H9 (cell line): ENCODE results near the gene PLA2G4D. TPM values are rescaled to one million over a fixed set of nuclear protein-coding genes. Genes with fewer than 3 reads are reported as not detected.

ENCODE experiments used
- DNase-seq: peaks from one replicate; pipeline ENCODE4 v3.0.0-alpha.2; 2017
- H2AFZ ChIP-seq: one replicate; pipeline ENCODE4 v1.6.1; 2013; ENCODE audit warnings: mild to moderate bottlenecking, low read length, control low read depth, moderate library complexity
- H2AK5ac ChIP-seq: 2 replicates; pipeline ENCODE4 v1.6.1; 2013; ENCODE audit warnings: low read length, control low read depth, mixed read lengths; ENCODE audit not compliant: insufficient read length
- H2BK120ac ChIP-seq: one replicate; pipeline ENCODE4 v1.6.1; 2013; ENCODE audit warnings: low read depth, mild to moderate bottlenecking, low read length, control low read depth, inconsistent platforms; ENCODE audit not compliant: poor library complexity, severe bottlenecking
- H2BK12ac ChIP-seq: 2 replicates; pipeline ENCODE4 v1.6.1; 2013; ENCODE audit warnings: low read length, control low read depth, mixed read lengths, low read depth; ENCODE audit not compliant: insufficient read length
- H2BK15ac ChIP-seq: 2 replicates; pipeline ENCODE4 v1.6.1; 2013; ENCODE audit warnings: low read depth, low read length, control low read depth
- H2BK20ac ChIP-seq: one replicate; pipeline ENCODE4 v1.6.1; 2013; ENCODE audit warnings: low read depth, mild to moderate bottlenecking, low read length, control low read depth, inconsistent platforms; ENCODE audit not compliant: poor library complexity, severe bottlenecking
- H2BK5ac ChIP-seq: 2 replicates; pipeline ENCODE4 v1.6.1; 2013; ENCODE audit warnings: low read length, control low read depth, mixed read lengths; ENCODE audit not compliant: insufficient read length
- H3K14ac ChIP-seq: 2 replicates; pipeline ENCODE4 v1.6.1; 2013; ENCODE audit warnings: low read length, control low read depth; ENCODE audit not compliant: insufficient read depth
- H3K18ac ChIP-seq: 2 replicates; pipeline ENCODE4 v1.6.1; 2013; ENCODE audit warnings: low read depth, mild to moderate bottlenecking, mixed read lengths, low read length, control low read depth; ENCODE audit not compliant: insufficient read length
- H3K23ac ChIP-seq: 2 replicates; pipeline ENCODE4 v1.6.1; 2013; ENCODE audit warnings: low read length, control low read depth, mixed read lengths, low read depth; ENCODE audit not compliant: insufficient read length
- H3K23me2 ChIP-seq: 2 replicates; pipeline ENCODE4 v1.6.1; 2013; ENCODE audit warnings: low read depth, mild to moderate bottlenecking, mixed read lengths, low read length, control low read depth; ENCODE audit not compliant: insufficient read length, poor library complexity, severe bottlenecking
- H3K27ac ChIP-seq: 2 replicates; pipeline ENCODE4 v1.5.1; 2013; ENCODE audit warnings: low read length, control low read depth, mixed read lengths, low read depth; ENCODE audit not compliant: insufficient read length
- H3K27me3 ChIP-seq: 2 replicates; pipeline ENCODE4 v1.6.1; 2013; ENCODE audit warnings: low read length, control low read depth, inconsistent platforms; ENCODE audit not compliant: insufficient read depth
- H3K4ac ChIP-seq: 2 replicates; pipeline ENCODE4 v1.6.1; 2013; ENCODE audit warnings: low read depth, mild to moderate bottlenecking, control low read depth, inconsistent platforms, low read length, moderate library complexity
- H3K4me1 ChIP-seq: 2 replicates; pipeline ENCODE4 v1.6.1; 2013; ENCODE audit warnings: low read length, control low read depth, inconsistent platforms; ENCODE audit not compliant: insufficient read depth
- H3K4me2 ChIP-seq: 2 replicates; pipeline ENCODE4 v1.6.1; 2013; ENCODE audit warnings: low read length, control low read depth, mixed read lengths; ENCODE audit not compliant: insufficient read length, insufficient read depth
- H3K56ac ChIP-seq: 2 replicates; pipeline ENCODE4 v1.6.1; 2013; ENCODE audit warnings: low read depth, mild to moderate bottlenecking, mixed read lengths, low read length, control low read depth; ENCODE audit not compliant: insufficient read length
- H3K79me1 ChIP-seq: 2 replicates; pipeline ENCODE4 v1.6.1; 2013; ENCODE audit warnings: low read depth, mild to moderate bottlenecking, moderate library complexity, low read length, control low read depth, inconsistent platforms; ENCODE audit not compliant: insufficient read depth, poor library complexity, severe bottlenecking
- H3K79me2 ChIP-seq: 2 replicates; pipeline ENCODE4 v1.6.1; 2013; ENCODE audit warnings: low read length, control low read depth, inconsistent platforms; ENCODE audit not compliant: insufficient read depth
- H3K9ac ChIP-seq: 2 replicates; pipeline ENCODE4 v1.6.1; 2013; ENCODE audit warnings: low read length, control low read depth, mixed read lengths; ENCODE audit not compliant: insufficient read length; ENCODE audit errors: extremely low read depth
- H3K9me3 ChIP-seq: one replicate; pipeline ENCODE4 v1.6.1; 2013; ENCODE audit warnings: low read depth, low read length, inconsistent platforms; ENCODE audit not compliant: control insufficient read depth
- H3T11ph ChIP-seq: one replicate; pipeline ENCODE4 v1.6.1; 2013; ENCODE audit warnings: mild to moderate bottlenecking, low read length, control low read depth, inconsistent platforms
- H4K20me1 ChIP-seq: one replicate; pipeline ENCODE4 v1.6.1; 2013; ENCODE audit not compliant: control insufficient read depth, insufficient read length, insufficient read depth
- H4K5ac ChIP-seq: 2 replicates; pipeline ENCODE4 v1.6.1; 2013; ENCODE audit warnings: low read depth, mild to moderate bottlenecking, mixed read lengths, low read length, control low read depth; ENCODE audit not compliant: insufficient read length
- H4K8ac ChIP-seq: replicated peaks from 2 replicates; pipeline ENCODE4 v1.6.1; 2013; ENCODE audit warnings: low read length, control low read depth, mixed read lengths, low read depth; ENCODE audit not compliant: insufficient read length
- H4K91ac ChIP-seq: 2 replicates; pipeline ENCODE4 v1.6.1; 2013; ENCODE audit warnings: low read depth, mild to moderate bottlenecking, moderate library complexity, mixed read lengths, low read length, control low read depth; ENCODE audit not compliant: insufficient read length
- H3K27ac Mint-ChIP-seq, 3 experiments: 2 replicates in 2 of 3; 3 replicates in 1 of 3; pipeline ENCODE4 v1.8.0; 2020 to 2021; ENCODE audit warnings: mixed read lengths in 3 of 3, mild to moderate bottlenecking in 1 of 3, moderate library complexity in 1 of 3
- H3K27me3 Mint-ChIP-seq: 2 replicates; pipeline ENCODE4 v1.8.0; 2021; ENCODE audit warnings: low read depth, mild to moderate bottlenecking, moderate library complexity, mixed read lengths
- H3K36me3 Mint-ChIP-seq, 3 experiments: 2 replicates in 2 of 3; 3 replicates in 1 of 3; pipeline ENCODE4 v1.8.0; 2020 to 2021; ENCODE audit warnings: low read depth in 3 of 3, mixed read lengths in 3 of 3; ENCODE audit not compliant: insufficient read depth in 1 of 3
- H3K4me1 Mint-ChIP-seq, 2 experiments: 2 replicates each; pipeline ENCODE4 v1.8.0; 2020; ENCODE audit warnings: mixed read lengths in 2 of 2
- H3K4me3 Mint-ChIP-seq, 2 experiments: 2 replicates in 1 of 2; 3 replicates in 1 of 2; pipeline ENCODE4 v1.8.0; 2020 to 2021; ENCODE audit warnings: mild to moderate bottlenecking in 2 of 2, mixed read lengths in 2 of 2, moderate library complexity in 1 of 2
- H3K9me3 Mint-ChIP-seq, 2 experiments: 2 replicates in 1 of 2; 3 replicates in 1 of 2; pipeline ENCODE4 v1.8.0; 2020; ENCODE audit warnings: mild to moderate bottlenecking in 2 of 2, mixed read lengths in 2 of 2, moderate library complexity in 1 of 2
- CTCF ChIP-seq: fragments of 200-600 bp; sonication (generic); conservative IDR thresholded peaks from 3 replicates; pipeline ENCODE4 v1.8.0; 2021; ENCODE audit warnings: antibody characterized with exemption, mild to moderate bottlenecking
- WGBS: extraction: QIAGEN DNeasy Blood & Tissue Kit; methylation state at CpG from one replicate; pipeline ENCODE4 v1.1.7; 2013; ENCODE audit warnings: missing lambda C conversion rate, low lambda C conversion rate, mixed read lengths; ENCODE audit not compliant: insufficient read length; ENCODE audit errors: extremely low coverage; 5-methylcytosine and 5-hydroxymethylcytosine counted together
- total RNA-seq: library from RNA; stranded (reverse); gene quantifications from 2 replicates; pipeline ENCODE4 v1.2.1, GENCODE V29; 2021

PLA2G4D gene
- total RNA-seq, 1 experiment from 2014 or later = 0.33 TPM

DNA sequence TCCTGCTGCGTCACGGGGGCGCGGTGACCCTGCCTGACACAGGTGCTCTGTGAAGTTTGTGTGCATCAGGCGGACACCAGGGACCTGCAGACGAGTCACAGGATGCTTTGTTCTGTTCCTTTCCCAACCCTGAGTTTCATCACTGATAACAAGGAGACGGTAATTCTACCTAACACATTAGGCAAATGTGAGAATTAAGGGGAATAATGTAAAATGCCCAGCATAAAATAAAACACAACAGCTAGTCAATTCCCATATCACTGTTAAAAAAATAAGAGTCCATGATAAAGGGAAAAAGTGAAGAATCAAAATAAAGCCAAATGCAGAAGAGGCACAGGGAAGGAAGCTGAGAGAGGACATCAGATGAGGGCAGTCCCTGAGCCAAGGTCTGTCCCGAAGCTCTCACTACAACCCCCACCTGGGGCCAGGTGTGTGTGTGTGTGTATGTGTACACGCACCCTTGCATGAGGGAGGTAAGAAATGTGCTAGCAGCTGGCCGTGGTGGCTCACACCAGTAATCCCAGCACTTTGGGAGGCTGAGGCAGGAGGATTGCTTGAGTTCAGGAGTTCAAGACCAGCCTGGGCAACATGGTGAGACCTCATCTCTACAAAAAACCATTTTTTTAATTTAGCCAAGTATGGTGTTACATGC is 27.5 kb downstream of the PLA2G4D start:
- Histone ChIP-seq H3K56ac (no peak overlapping the region), H2AFZ (no peak overlapping the region), H3K14ac (no peak overlapping the region), H3K18ac (no peak overlapping the region), H3K27me3 (no peaks in the 10 kb centered on the region), H4K91ac (no peak overlapping the region), H3K9me3 (no peaks in the 10 kb centered on the region), H3K4ac (no peak overlapping the region), H2AK5ac (no peak overlapping the region), H3K27ac (no peak overlapping the region), H2BK12ac (no peak overlapping the region), H3K4me2 (no peak overlapping the region), H2BK120ac (no peak overlapping the region), H3K23me2 (no peaks in the 10 kb centered on the region), H4K5ac (no peak overlapping the region), H3T11ph (no peak overlapping the region), H2BK15ac (no peak overlapping the region), H4K8ac (no peak overlapping the region), H3K9ac (no peak overlapping the region), H2BK20ac (no peak overlapping the region), H3K23ac (no peak overlapping the region), H3K79me2 (no peaks in the 10 kb centered on the region), H4K20me1 (no peaks in the 10 kb centered on the region), H2BK5ac (no peak overlapping the region), H3K4me1 (no peaks in the 10 kb centered on the region), H3K79me1 (no peaks in the 10 kb centered on the region)
- DNase-seq = no peak
- Mint-ChIP-seq H3K27me3 (peaks cover 1% of the 10 kb centered on the region), H3K9me3 (no peaks in the 10 kb centered on the region), H3K4me1 (peaks cover 5 to 9% of the 10 kb centered on the region in 2 experiments), H3K4me3 (no peak overlapping the region), H3K36me3 (no peaks in the 10 kb centered on the region), H3K27ac (no peak overlapping the region)
- peak; percentile 13; the same call in 2 of the 3 replicates for TF ChIP-seq CTCF
- no CpG with 5 or more reads among the region's 10 CpGs for WGBS
